ACHN (cell line): Measurements from ENCODE around the gene RAB25.
A peak's percentile ranks its signal among the peaks of the same experiment; 100 is the strongest.

Source experiments
- DNase-seq: peaks from one replicate; pipeline ENCODE4 v3.0.0-alpha.2; 2015
- in situ Hi-C: cut with HindIII; loops from 2 replicates; pipeline ENCODE4 v1.10.0; 2017; ENCODE audit warnings: low sequenced_read_pairs, low pct_ligation_motif_present, low pct_unique_long_range_greater_than_20kb

The RAB25 gene

GRCh38 chr1:156073740-156074139 is 12.8 kb downstream of the RAB25 start:
- in situ Hi-C loops, result no loop called here
- no peak for DNase-seq

- in situ Hi-C loops, result no loop called here
- DNase-seq, result no peak
These were observed 13.7 kb downstream of the RAB25 start for GRCh38 chr1:156074661-156075060.

- in situ Hi-C loops, result no loop called here
- DNase-seq, result no peak
These were observed 14.2 kb downstream of the RAB25 start for GRCh38 chr1:156075162-156075561.

GRCh38 chr1:156075775-156076204 is 14.8 kb downstream of the RAB25 start:
- in situ Hi-C loops, result no loop called here
- DNase-seq, result no peak

- in situ Hi-C loops, result no loop called here
- DNase-seq, result no peak
These were observed 15.9 kb downstream of the RAB25 start for GRCh38 chr1:156076609-156077429.

- DNase-seq, result no peak
- in situ Hi-C loops, result no loop called here
These were observed 16.4 kb downstream of the RAB25 start for GRCh38 chr1:156077430-156077760.

GRCh38 chr1:156078728-156079127 is 17.8 kb downstream of the RAB25 start:
- in situ Hi-C loops, result no loop called here
- DNase-seq, result no peak

GRCh38 chr1:156079762-156080161 is 18.8 kb downstream of the RAB25 start:
- in situ Hi-C loops, result no loop called here
- DNase-seq, result no peak

- DNase-seq, result no peak
- in situ Hi-C loops, result no loop called here
These were observed 19.4 kb downstream of the RAB25 start for GRCh38 chr1:156080241-156080862.

- in situ Hi-C loops, result no loop called here
- no peak for DNase-seq
These were observed 19.9 kb downstream of the RAB25 start for GRCh38 chr1:156080863-156081179.

- in situ Hi-C loops, result no loop called here
- no peak for DNase-seq
These were observed 20.4 kb downstream of the RAB25 start for GRCh38 chr1:156081180-156081916.

- DNase-seq, result no peak
- in situ Hi-C loops, result no loop called here
These were observed 21.0 kb downstream of the RAB25 start for GRCh38 chr1:156081917-156082308.

- in situ Hi-C loops, result no loop called here
- DNase-seq, result peak; percentile 74
These were observed 21.5 kb downstream of the RAB25 start, which contains the start of gene MEX3A for GRCh38 chr1:156082309-156083091. TSS of gene MEX3A (minus strand) at chr1:156082465. CDS start at chr1:156081998, 467 bp downstream.

- DNase-seq, result no peak
- in situ Hi-C loops, result no loop called here
These were observed 23.1 kb downstream of the RAB25 start for GRCh38 chr1:156083800-156084790.

- in situ Hi-C loops, result no loop called here
- no peak for DNase-seq
These were observed 25.3 kb downstream of the RAB25 start for GRCh38 chr1:156086256-156086662.

- DNase-seq, result no peak
- in situ Hi-C loops, result no loop called here
These were observed 28.7 kb downstream of the RAB25 start for GRCh38 chr1:156089704-156090103.

- no peak for DNase-seq
- in situ Hi-C loops, result no loop called here
These were observed 29.3 kb downstream of the RAB25 start for GRCh38 chr1:156090138-156090839.
